ENCODE measurements around the gene LMX1B. TPM values are rescaled to one million over a fixed set of nuclear protein-coding genes. Genes with fewer than 3 reads are reported as not detected.

Gene LMX1B
- total RNA-seq, result not detected in 2 replicates

DNA sequence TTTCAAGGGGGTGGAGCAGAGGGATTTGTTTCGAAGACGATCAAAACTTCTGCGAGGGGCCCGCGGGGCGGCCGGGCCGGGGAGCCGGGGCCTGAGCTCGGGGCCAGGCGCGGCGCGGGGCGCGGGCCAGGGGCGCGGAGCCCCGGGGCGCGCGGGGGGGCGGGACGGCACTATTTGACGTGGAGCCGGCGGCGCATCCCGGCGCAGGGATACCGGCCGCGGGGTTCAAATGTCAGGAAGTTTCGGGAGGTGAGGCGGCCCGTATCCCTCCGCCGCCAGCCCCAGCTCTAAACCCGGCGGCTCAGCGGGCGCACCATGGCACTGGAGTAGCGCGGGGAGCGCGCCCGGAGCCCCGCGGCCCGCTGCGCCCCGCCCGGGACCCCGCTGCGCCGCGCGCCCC lies at the start of gene LMX1B:
Gene LMX1B, plus strand, starts transcription at position 278 of the 400 bp plus-strand sequence. CDS start 522 bp downstream, outside the sequence.

Other genes starting within 250 kb of the LMX1B start
- 6.9 and 8.7 TPM in 2 replicates for gene ZBTB43, start 191.1 kb downstream of the LMX1B start, total RNA-seq
- gene ZBTB34, start 246.7 kb downstream of the LMX1B start, total RNA-seq, result 10.1 and 12.8 TPM in 2 replicates